Neutrophil (primary cell): ENCODE measurements around the gene BCL2L12.
A peak's percentile ranks its signal among the peaks of the same experiment; 100 is the strongest.

Experiments
- H3K27ac ChIP-seq: fragments of 200-600 bp; sonication (generic); 2 replicates; pipeline ENCODE4 v1.5.1; 2016; ENCODE audit warnings: mild to moderate bottlenecking, moderate library complexity
- H3K27me3 ChIP-seq: fragments of 200-600 bp; sonication (generic); 2 replicates; pipeline ENCODE4 v1.6.0; 2016; ENCODE audit warnings: mild to moderate bottlenecking
- H3K36me3 ChIP-seq: fragments of 200-600 bp; sonication (generic); 2 replicates; pipeline ENCODE4 v1.5.1; 2017
- H3K4me1 ChIP-seq, 2 experiments: fragments of 200-600 bp in 1 of 2; sonication (generic) in 1 of 2; 1 replicate in 1 of 2; 2 replicates in 1 of 2; pipeline versions ENCODE4 v1.5.1 to v1.6.1; 2013 to 2016; ENCODE audit warnings: low read depth in 1 of 2, low read length in 1 of 2, mild to moderate bottlenecking in 1 of 2, moderate library complexity in 1 of 2; ENCODE audit not compliant: control insufficient read depth in 1 of 2, insufficient read depth in 1 of 2
- H3K4me3 ChIP-seq, 2 experiments: fragments of 200-600 bp in 1 of 2; sonication (generic) in 1 of 2; 1 replicate in 1 of 2; 2 replicates in 1 of 2; pipeline ENCODE4 v1.5.1; 2013 to 2016; ENCODE audit warnings: low read depth in 1 of 2, low read length in 1 of 2, mild to moderate bottlenecking in 1 of 2, moderate library complexity in 1 of 2
- H3K9me3 ChIP-seq: fragments of 200-600 bp; sonication (generic); 2 replicates; pipeline ENCODE4 v1.5.1; 2016
- TF ChIP-seq, protein P1 (sequence below): fragments of 200-600 bp; sonication (generic); IDR thresholded peaks from 2 replicates; pipeline ENCODE4 v1.5.1; 2016; ENCODE audit warnings: antibody characterized with exemption

Gene BCL2L12

DNA sequence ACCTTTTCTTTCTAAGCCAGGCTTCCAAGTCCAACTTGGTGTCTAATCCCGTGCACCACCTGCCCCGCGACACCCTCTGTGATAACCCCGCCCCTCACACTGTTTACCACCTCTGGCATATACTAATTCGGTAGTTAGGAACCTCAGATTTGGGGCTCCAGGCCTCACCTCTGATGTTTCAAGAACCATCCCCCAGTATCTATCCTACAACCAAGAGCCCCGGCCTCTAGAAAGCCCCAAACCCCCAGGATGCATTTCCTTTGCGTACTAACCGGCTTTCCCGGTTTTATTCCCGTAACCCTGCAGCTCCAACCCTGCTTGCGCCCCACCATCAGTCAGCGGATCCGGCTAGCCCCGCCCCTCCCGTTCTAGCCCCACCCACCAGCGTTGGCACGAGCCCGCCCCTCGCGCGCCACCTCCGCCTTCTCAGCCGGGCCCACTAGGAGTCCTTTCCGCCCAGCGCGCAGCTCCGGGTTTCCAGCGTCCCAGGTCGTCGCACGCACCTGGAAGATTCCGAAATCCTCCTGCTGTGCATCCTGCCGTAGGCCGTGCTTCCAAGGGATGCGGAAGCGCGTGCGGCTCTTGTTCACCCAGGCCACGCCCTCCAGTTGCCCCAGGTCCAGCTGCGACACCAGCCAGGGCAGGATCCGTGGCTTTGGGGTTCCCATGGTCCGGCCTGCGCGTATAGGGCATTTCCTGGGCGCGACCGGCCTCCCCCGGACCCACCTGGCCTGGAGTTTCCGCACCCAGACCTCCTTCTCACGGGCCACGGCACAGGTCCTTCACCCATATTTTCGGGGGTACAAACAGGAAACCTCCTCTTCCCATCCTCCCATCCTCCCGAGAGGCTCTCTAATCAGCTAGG, 1.3 kb upstream of the BCL2L12 start:
- TF ChIP-seq, protein P1, sequence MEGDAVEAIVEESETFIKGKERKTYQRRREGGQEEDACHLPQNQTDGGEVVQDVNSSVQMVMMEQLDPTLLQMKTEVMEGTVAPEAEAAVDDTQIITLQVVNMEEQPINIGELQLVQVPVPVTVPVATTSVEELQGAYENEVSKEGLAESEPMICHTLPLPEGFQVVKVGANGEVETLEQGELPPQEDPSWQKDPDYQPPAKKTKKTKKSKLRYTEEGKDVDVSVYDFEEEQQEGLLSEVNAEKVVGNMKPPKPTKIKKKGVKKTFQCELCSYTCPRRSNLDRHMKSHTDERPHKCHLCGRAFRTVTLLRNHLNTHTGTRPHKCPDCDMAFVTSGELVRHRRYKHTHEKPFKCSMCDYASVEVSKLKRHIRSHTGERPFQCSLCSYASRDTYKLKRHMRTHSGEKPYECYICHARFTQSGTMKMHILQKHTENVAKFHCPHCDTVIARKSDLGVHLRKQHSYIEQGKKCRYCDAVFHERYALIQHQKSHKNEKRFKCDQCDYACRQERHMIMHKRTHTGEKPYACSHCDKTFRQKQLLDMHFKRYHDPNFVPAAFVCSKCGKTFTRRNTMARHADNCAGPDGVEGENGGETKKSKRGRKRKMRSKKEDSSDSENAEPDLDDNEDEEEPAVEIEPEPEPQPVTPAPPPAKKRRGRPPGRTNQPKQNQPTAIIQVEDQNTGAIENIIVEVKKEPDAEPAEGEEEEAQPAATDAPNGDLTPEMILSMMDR = peak; percentile 82
- H3K27me3 ChIP-seq = no peaks in the 10 kb centered on the region
- no peaks in the 10 kb centered on the region for H3K9me3 ChIP-seq
- peak overlapping the region; percentile 92 for H3K27ac ChIP-seq
- H3K4me1 ChIP-seq = peaks cover 31 to 33% of the 10 kb centered on the region in 2 experiments
- peak overlapping the region; percentile 95 to 98 for H3K4me3 ChIP-seq
- H3K36me3 ChIP-seq = peaks cover 39% of the 10 kb centered on the region

GRCh38 chr19:49665036-49665350, 740 bp upstream of the BCL2L12 start:
- H3K36me3 ChIP-seq = peaks cover 38% of the 10 kb centered on the region
- no peaks in the 10 kb centered on the region for H3K9me3 ChIP-seq
- peak overlapping the region; percentile 95 to 98 for H3K4me3 ChIP-seq
- H3K27me3 ChIP-seq = no peaks in the 10 kb centered on the region
- peak overlapping the region; percentile 92 for H3K27ac ChIP-seq
- TF ChIP-seq, protein P1 = no peak
- H3K4me1 ChIP-seq = peaks cover 31 to 33% of the 10 kb centered on the region in 2 experiments

DNA sequence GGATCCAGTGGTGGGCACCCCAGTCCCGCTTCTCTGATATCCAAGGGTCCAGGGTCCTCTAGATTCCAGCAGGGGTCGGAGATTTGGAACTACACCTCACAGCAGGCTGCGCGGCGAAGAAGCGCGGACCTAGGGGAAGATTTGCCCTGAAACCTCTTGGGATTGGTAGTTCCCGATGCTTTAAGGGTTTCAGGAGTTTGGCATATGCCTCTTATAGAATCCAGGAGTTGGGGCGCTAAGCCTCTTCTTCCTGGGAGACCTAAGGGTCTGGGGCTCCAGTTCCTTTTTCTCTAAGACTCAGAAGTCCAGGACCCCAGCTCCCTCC, 349 bp downstream of the BCL2L12 start:
- Histone ChIP-seq H3K4me1 (peaks cover 31 to 33% of the 10 kb centered on the region in 2 experiments), H3K27me3 (no peaks in the 10 kb centered on the region), H3K36me3 (peaks cover 35% of the 10 kb centered on the region), H3K4me3 (peak overlapping the region; percentile 95 to 98), H3K27ac (peak overlapping the region; percentile 92), H3K9me3 (no peaks in the 10 kb centered on the region)
- TF ChIP-seq, protein P1 = no peak

GRCh38 chr19:49667473-49667872, 1.7 kb downstream of the BCL2L12 start:
- Histone ChIP-seq H3K4me3 (no peak overlapping the region), H3K4me1 (peaks cover 31 to 37% of the 10 kb centered on the region in 2 experiments), H3K27ac (no peak overlapping the region), H3K9me3 (no peaks in the 10 kb centered on the region), H3K27me3 (no peaks in the 10 kb centered on the region), H3K36me3 (peaks cover 21% of the 10 kb centered on the region)
- TF ChIP-seq, protein P1 = no peak

GRCh38 chr19:49669516-49669915, 3.8 kb downstream of the BCL2L12 start:
- H3K9me3 ChIP-seq = no peaks in the 10 kb centered on the region
- H3K4me3 ChIP-seq = no peak overlapping the region
- TF ChIP-seq, protein P1 = no peak
- peaks cover 14 to 22% of the 10 kb centered on the region in 2 experiments for H3K4me1 ChIP-seq
- H3K27ac ChIP-seq = no peak overlapping the region
- peaks cover 13% of the 10 kb centered on the region for H3K36me3 ChIP-seq
- no peaks in the 10 kb centered on the region for H3K27me3 ChIP-seq
